Sigmoid colon (tissue), 7 donors: ENCODE results near the gene CABLES1. TPM values are rescaled to one million over a fixed set of nuclear protein-coding genes. Genes with fewer than 3 reads are reported as not detected.

ENCODE experiments used
- DNase-seq: peaks from one replicate; pipeline ENCODE4 v3.0.0-alpha.2; 2019
- H3K27ac ChIP-seq, 4 donors: fragments of 200-600 bp; sonication (generic); one replicate each; pipeline ENCODE4 v1.5.1; 2016 to 2019; ENCODE audit warnings: mild to moderate bottlenecking in 1 of 4
- H3K27me3 ChIP-seq, 3 donors: fragments of 200-600 bp; sonication (generic); one replicate each; pipeline ENCODE4 v1.5.1; 2019; ENCODE audit warnings: mild to moderate bottlenecking in 1 of 3
- H3K36me3 ChIP-seq, 4 donors: fragments of 200-600 bp; sonication (generic); one replicate each; pipeline ENCODE4 v1.5.1; 2016 to 2019
- H3K4me1 ChIP-seq, 4 donors: fragments of 200-600 bp; sonication (generic); one replicate each; pipeline ENCODE4 v1.5.1; 2017 to 2019
- H3K4me3 ChIP-seq, 4 donors: fragments of 200-600 bp; sonication (generic); one replicate each; pipeline ENCODE4 v1.5.1; 2017 to 2019; ENCODE audit warnings: mild to moderate bottlenecking in 2 of 4, moderate library complexity in 1 of 4
- H3K9me3 ChIP-seq, 4 donors: fragments of 200-600 bp in 3 of 4; sonication (generic) in 3 of 4; one replicate each; pipeline versions ENCODE4 v1.5.1 to v1.6.1; 2013 to 2019
- CTCF ChIP-seq, 4 experiments: fragments of 450-650 bp in 3 of 4; fragments of 200-600 bp in 1 of 4; IDR thresholded peaks; one replicate each; pipeline ENCODE4 v1.5.1; 2016 to 2019; ENCODE audit warnings: antibody characterized with exemption in 4 of 4, mild to moderate bottlenecking in 3 of 4, moderate library complexity in 2 of 4
- EP300 ChIP-seq, 4 donors: sonication (generic); formaldehyde crosslinking; IDR thresholded peaks; one replicate each; pipeline ENCODE4 v1.6.1; 2017; ENCODE audit warnings: antibody characterized with exemption in 4 of 4
- POLR2A ChIP-seq, 2 donors: fragments of 450-650 bp; IDR thresholded peaks; one replicate each; pipeline ENCODE4 v1.6.1; 2016; ENCODE audit warnings: antibody characterized with exemption in 2 of 2, mild to moderate bottlenecking in 2 of 2, moderate library complexity in 2 of 2
- POLR2AphosphoS5 ChIP-seq, 4 donors: sonication (generic); formaldehyde crosslinking; IDR thresholded peaks; one replicate each; pipeline ENCODE4 v1.6.1; 2017; ENCODE audit warnings: antibody characterized with exemption in 4 of 4
- WGBS, 2 donors: extraction: QIAGEN DNeasy Blood & Tissue Kit; methylation state at CpG; one replicate each; pipeline ENCODE4 v1.1.7; 2013; 5-methylcytosine and 5-hydroxymethylcytosine counted together
- intact Hi-C: fragments of 100-400 bp; cut with DNase I; formaldehyde crosslinking; loops from one replicate; pipeline ENCODE4 v1.15.1; 2023
- polyA plus RNA-seq, 3 donors: library from polyadenylated mRNA; stranded (reverse); fragments of 200-250 nt; gene quantifications; one replicate each; pipeline ENCODE4 v1.2.3, GENCODE V29; 2013
- total RNA-seq, 4 donors: library from RNA; depleted of rRNA; stranded (reverse); fragments of >200 nt; gene quantifications; one replicate each; pipeline ENCODE4 v1.1.0, GENCODE V29; 2016
- donor health status: healthy with polysubstance abuse.
- donor health status: Bipolar disorder and iron deficiency.
- donor health status: healthy.

Gene CABLES1
- total and polyA plus RNA-seq, 7 donors: 1.9 to 7.2 (median 3.9) TPM

- WGBS, 2 donors: 37 to 77% methylated on average over 6 of the region's 6 CpGs
- peaks cover 0 to 11% (median 6%) of the 10 kb centered on the region in 4 donors for H3K4me1 ChIP-seq
- no peak overlapping the region for H3K4me3 ChIP-seq
- intact Hi-C loops: no loop called here
- no peak for TF ChIP-seq EP300 (IDR thresholded peaks at IDR 0.05)
- TF ChIP-seq POLR2A (IDR thresholded peaks at IDR 0.05): no peak
- H3K36me3 ChIP-seq: no peaks in the 10 kb centered on the region
- H3K27me3 ChIP-seq: no peaks in the 10 kb centered on the region
- DNase-seq: no peak
- H3K27ac ChIP-seq: no peak overlapping the region
- no peaks in the 10 kb centered on the region for H3K9me3 ChIP-seq
Measured at GRCh38 chr18:23178661-23179081, 43.4 kb downstream of the CABLES1 start.

- peaks cover 0 to 14% (median 9%) of the 10 kb centered on the region in 4 donors for H3K4me1 ChIP-seq
- intact Hi-C loops: no loop called here
- 83 to 89% methylated on average over 6 of the region's 6 CpGs for WGBS, 2 donors
Measured at GRCh38 chr18:23179416-23179815, 44.1 kb downstream of the CABLES1 start.

GRCh38 chr18:23181547-23181946, 46.3 kb downstream of the CABLES1 start:
- no peak for TF ChIP-seq POLR2A (IDR thresholded peaks at IDR 0.05)
- TF ChIP-seq POLR2AphosphoS5 (IDR thresholded peaks at IDR 0.05): no peak
- TF ChIP-seq EP300 (IDR thresholded peaks at IDR 0.05): no peak
- no peak for TF ChIP-seq CTCF (IDR thresholded peaks at IDR 0.05)
- intact Hi-C loops: no loop called here

More at GRCh38 chr18:23179416-23179815, 44.1 kb downstream of the CABLES1 start:
- H3K27ac ChIP-seq: no peak overlapping the region
- no peak for DNase-seq
- H3K27me3 ChIP-seq: no peaks in the 10 kb centered on the region
- no peak overlapping the region for H3K4me3 ChIP-seq
- no peaks in the 10 kb centered on the region for H3K36me3 ChIP-seq
- no peaks in the 10 kb centered on the region for H3K9me3 ChIP-seq
- TF ChIP-seq CTCF (IDR thresholded peaks at IDR 0.05) (no peak), POLR2A (IDR thresholded peaks at IDR 0.05) (no peak), POLR2AphosphoS5 (IDR thresholded peaks at IDR 0.05) (no peak), EP300 (IDR thresholded peaks at IDR 0.05) (no peak)

GRCh38 chr18:23182606-23183005, 47.3 kb downstream of the CABLES1 start:
- H3K27me3 ChIP-seq: no peaks in the 10 kb centered on the region
- 92 to 95% methylated on average over 9 of the region's 9 CpGs for WGBS, 2 donors
- H3K9me3 ChIP-seq: no peaks in the 10 kb centered on the region
- DNase-seq: no peak
- no peak overlapping the region for H3K4me3 ChIP-seq
- H3K36me3 ChIP-seq: no peaks in the 10 kb centered on the region
- H3K27ac ChIP-seq: no peak overlapping the region
- intact Hi-C loops: no loop called here
- TF ChIP-seq POLR2AphosphoS5 (IDR thresholded peaks at IDR 0.05) (no peak), POLR2A (IDR thresholded peaks at IDR 0.05) (no peak), EP300 (IDR thresholded peaks at IDR 0.05) (no peak)
- peaks cover 0 to 14% (median 9%) of the 10 kb centered on the region in 4 donors for H3K4me1 ChIP-seq

More at GRCh38 chr18:23181547-23181946, 46.3 kb downstream of the CABLES1 start:
- Histone ChIP-seq H3K36me3 (no peaks in the 10 kb centered on the region), H3K4me1 (peaks cover 0 to 14% (median 9%) of the 10 kb centered on the region in 4 donors), H3K4me3 (no peak overlapping the region), H3K27me3 (no peaks in the 10 kb centered on the region), H3K9me3 (no peaks in the 10 kb centered on the region), H3K27ac (no peak overlapping the region)
- no peak for DNase-seq

- Histone ChIP-seq H3K4me3 (no peak overlapping the region), H3K27me3 (no peaks in the 10 kb centered on the region), H3K27ac (no peak overlapping the region), H3K4me1 (peaks cover 0 to 14% (median 9%) of the 10 kb centered on the region in 4 donors), H3K36me3 (no peaks in the 10 kb centered on the region), H3K9me3 (no peaks in the 10 kb centered on the region)
- 79 to 80% methylated on average over 8 of the region's 8 CpGs for WGBS, 2 donors
- DNase-seq: no peak
- no peak for TF ChIP-seq POLR2A (IDR thresholded peaks at IDR 0.05)
- no peak for TF ChIP-seq EP300 (IDR thresholded peaks at IDR 0.05)
- TF ChIP-seq POLR2AphosphoS5 (IDR thresholded peaks at IDR 0.05): no peak
- no peak for TF ChIP-seq CTCF (IDR thresholded peaks at IDR 0.05)
- intact Hi-C loops: no loop called here
Measured at GRCh38 chr18:23183411-23184150, 48.3 kb downstream of the CABLES1 start.
